ENCODE measurements around the gene PPP6R3. TPM values are rescaled to one million over a fixed set of nuclear protein-coding genes. Genes with fewer than 3 reads are reported as not detected.

PPP6R3 gene
- total and polyA plus RNA-seq, 2 of the 13 experiments (the other 11 are each of a cell fraction or from before 2014, with no cell fraction given) = 41.2 to 83.4 TPM

DNA sequence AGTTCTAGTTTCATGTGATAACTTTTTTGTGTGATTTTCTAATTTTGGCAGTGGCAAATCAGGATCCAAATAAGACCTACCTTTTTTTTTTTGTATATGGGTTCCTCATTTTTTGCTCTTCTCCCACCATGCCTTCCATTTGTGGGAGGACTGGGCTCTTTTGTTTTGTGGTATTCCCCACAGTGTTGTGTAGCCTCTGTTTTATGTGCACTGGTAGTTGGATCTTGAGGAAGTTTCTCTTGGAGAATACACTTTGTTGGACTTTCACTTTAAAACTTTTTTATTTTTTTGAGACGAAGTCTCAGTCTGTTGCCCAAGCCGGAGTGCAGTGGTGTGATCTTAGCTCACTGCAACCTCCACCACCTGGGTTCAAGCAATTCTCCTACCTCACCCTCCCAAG is 39.7 kb downstream of the PPP6R3 start:
- H3K9me3 ChIP-seq (ENCODE audit: low read length) = no peaks in the 10 kb centered on the region
- H4K20me1 ChIP-seq (ENCODE audit: insufficient read depth, low read length) = peaks cover 75% of the 10 kb centered on the region
- in situ Hi-C loops (cut with HindIII; ENCODE audit: extremely low pct_ligation_motif_present, low pct_unique_long_range_greater_than_20kb) = no loop called here
- BruUV-seq (replicated peaks) = no TSS peak
- 88% methylated on average over 2 of the region's 2 CpGs for WGBS (ENCODE audit: low lambda C conversion rate)
- peaks cover 25% of the 10 kb centered on the region for H3K4me1 ChIP-seq (ENCODE audit: insufficient read depth, low read length)
- no peak overlapping the region for H3K4me3 ChIP-seq (replicated peaks in 1 of 3; ENCODE audit: insufficient read depth in 1 of 3, low read depth in 2 of 3, low read length in 3 of 3)
- TF ChIP-seq ZFP36L2 (CRISPR knock-in tag; IDR thresholded peaks at IDR 0.05) (no peak), ZNF484 (CRISPR knock-in tag; IDR thresholded peaks at IDR 0.05; ENCODE audit: borderline replicate concordance, low read depth) (no peak), ZNF713 (CRISPR knock-in tag; IDR thresholded peaks at IDR 0.05) (no peak), ZNF616 (CRISPR knock-in tag; IDR thresholded peaks at IDR 0.05; ENCODE audit: low read depth) (no peak)
- TF ChIP-seq, protein P1, sequence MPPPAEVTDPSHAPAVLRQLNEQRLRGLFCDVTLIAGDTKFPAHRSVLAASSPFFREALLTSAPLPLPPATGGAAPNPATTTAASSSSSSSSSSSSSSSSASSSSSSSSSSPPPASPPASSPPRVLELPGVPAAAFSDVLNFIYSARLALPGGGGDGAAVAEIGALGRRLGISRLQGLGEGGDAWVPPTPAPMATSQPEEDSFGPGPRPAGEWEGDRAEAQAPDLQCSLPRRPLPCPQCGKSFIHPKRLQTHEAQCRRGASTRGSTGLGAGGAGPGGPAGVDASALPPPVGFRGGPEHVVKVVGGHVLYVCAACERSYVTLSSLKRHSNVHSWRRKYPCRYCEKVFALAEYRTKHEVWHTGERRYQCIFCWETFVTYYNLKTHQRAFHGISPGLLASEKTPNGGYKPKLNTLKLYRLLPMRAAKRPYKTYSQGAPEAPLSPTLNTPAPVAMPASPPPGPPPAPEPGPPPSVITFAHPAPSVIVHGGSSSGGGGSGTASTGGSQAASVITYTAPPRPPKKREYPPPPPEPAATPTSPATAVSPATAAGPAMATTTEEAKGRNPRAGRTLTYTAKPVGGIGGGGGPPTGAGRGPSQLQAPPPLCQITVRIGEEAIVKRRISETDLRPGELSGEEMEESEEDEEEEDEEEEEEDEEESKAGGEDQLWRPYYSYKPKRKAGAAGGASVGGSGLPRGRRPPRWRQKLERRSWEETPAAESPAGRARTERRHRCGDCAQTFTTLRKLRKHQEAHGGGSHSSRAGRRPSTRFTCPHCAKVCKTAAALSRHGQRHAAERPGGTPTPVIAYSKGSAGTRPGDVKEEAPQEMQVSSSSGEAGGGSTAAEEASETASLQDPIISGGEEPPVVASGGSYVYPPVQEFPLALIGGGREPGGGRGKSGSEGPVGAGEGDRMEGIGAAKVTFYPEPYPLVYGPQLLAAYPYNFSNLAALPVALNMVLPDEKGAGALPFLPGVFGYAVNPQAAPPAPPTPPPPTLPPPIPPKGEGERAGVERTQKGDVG (CRISPR knock-in tag; IDR thresholded peaks at IDR 0.05; ENCODE audit: borderline replicate concordance) = no peak
- TF ChIP-seq, protein P2, sequence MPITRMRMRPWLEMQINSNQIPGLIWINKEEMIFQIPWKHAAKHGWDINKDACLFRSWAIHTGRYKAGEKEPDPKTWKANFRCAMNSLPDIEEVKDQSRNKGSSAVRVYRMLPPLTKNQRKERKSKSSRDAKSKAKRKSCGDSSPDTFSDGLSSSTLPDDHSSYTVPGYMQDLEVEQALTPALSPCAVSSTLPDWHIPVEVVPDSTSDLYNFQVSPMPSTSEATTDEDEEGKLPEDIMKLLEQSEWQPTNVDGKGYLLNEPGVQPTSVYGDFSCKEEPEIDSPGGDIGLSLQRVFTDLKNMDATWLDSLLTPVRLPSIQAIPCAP (CRISPR knock-in tag; IDR thresholded peaks at IDR 0.05; ENCODE audit: low read depth) = no peak
- H3K36me3 ChIP-seq (replicated peaks in 1 of 2; ENCODE audit: control insufficient read depth in 1 of 2, insufficient read depth in 2 of 2, low read length in 2 of 2) = no peaks in the 10 kb centered on the region; a peak in 1 of 5 replicates
- no peaks in the 10 kb centered on the region for H3K27me3 ChIP-seq (ENCODE audit: control insufficient read depth in 1 of 2, insufficient read depth in 2 of 2, low read length in 2 of 2)
- H3K27ac ChIP-seq (ENCODE audit: extremely low read length, insufficient read depth, low read length) = no peak overlapping the region
- no peak for DNase-seq (ENCODE audit: low spot score)
- no peak overlapping the region for H3K9ac ChIP-seq (ENCODE audit: insufficient read depth, low read depth, low read length)
- POLR2A ChIA-PET = no interaction called here
- intact Hi-C loops (cut with micrococcal nuclease; ENCODE audit: unreplicated experiment) = no loop called here
- ATAC-seq = no peak
- FAIRE-seq = no peak
- H3K4me2 ChIP-seq (ENCODE audit: low read depth, low read length) = no peak overlapping the region
- peaks cover 95% of the 10 kb centered on the region for H3K79me2 ChIP-seq (ENCODE audit: insufficient read depth, low read length)
- H2AFZ ChIP-seq (ENCODE audit: low read length) = no peak overlapping the region
- CTCF ChIA-PET (ENCODE audit: low intra/inter-chr PET ratio, low total read pairs) = no interaction called here
